ENCODE measurements around the gene CLSTN1. TPM values are rescaled to one million over a fixed set of nuclear protein-coding genes. Genes with fewer than 3 reads are reported as not detected.

CLSTN1 gene
- total RNA-seq, 1 experiment from 2014 or later, result 100 TPM

DNA sequence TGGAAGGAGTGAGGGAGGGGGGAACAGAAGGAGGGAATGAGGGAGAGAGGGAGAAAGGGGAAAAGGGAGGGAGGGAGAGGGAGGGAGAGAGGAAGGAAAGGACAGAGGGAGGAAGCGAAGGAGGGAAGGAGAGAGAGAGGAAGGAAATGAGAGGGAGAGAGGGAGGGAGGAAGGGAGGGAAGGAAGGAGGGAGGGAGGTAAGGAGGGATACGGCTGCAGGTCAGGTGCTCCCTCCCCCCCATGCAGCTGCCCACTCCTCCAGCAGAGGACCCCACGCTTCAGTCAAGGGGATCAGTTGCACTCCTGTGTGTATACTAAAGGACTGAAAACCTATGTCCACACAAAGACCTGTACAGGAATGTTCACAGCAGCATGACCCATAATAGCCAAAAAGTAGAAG is 54.8 kb downstream of the CLSTN1 start:
- Histone ChIP-seq H4K8ac (replicated peaks; ENCODE audit: insufficient read length, low read depth, low read length) (no peak overlapping the region), H2BK15ac (ENCODE audit: low read depth, low read length) (no peak overlapping the region), H3K4me2 (ENCODE audit: insufficient read depth, insufficient read length, low read length) (no peak overlapping the region), H2AFZ (ENCODE audit: low read length) (no peak overlapping the region), H3K18ac (ENCODE audit: insufficient read length, low read depth, low read length) (no peak overlapping the region), H3K23ac (ENCODE audit: insufficient read length, low read depth, low read length) (no peak overlapping the region), H3T11ph (ENCODE audit: low read length) (no peak overlapping the region), H2BK120ac (ENCODE audit: low read depth, low read length, poor library complexity, severe bottlenecking) (no peak overlapping the region), H3K27ac (ENCODE audit: insufficient read length, low read depth, low read length) (no peak overlapping the region), H3K9me3 (ENCODE audit: control insufficient read depth, low read depth, low read length) (no peaks in the 10 kb centered on the region), H2AK5ac (ENCODE audit: insufficient read length, low read length) (no peak overlapping the region), H4K5ac (ENCODE audit: insufficient read length, low read depth, low read length) (no peak overlapping the region), H3K4me1 (ENCODE audit: insufficient read depth, low read length) (peaks cover 5% of the 10 kb centered on the region; the same call in 1 of the 2 replicates), H3K23me2 (ENCODE audit: insufficient read length, low read depth, low read length, poor library complexity, severe bottlenecking) (no peaks in the 10 kb centered on the region), H2BK20ac (ENCODE audit: low read depth, low read length, poor library complexity, severe bottlenecking) (no peak overlapping the region), H3K14ac (ENCODE audit: insufficient read depth, low read length) (no peak overlapping the region), H2BK12ac (ENCODE audit: insufficient read length, low read depth, low read length) (no peak overlapping the region), H3K56ac (ENCODE audit: insufficient read length, low read depth, low read length) (no peak overlapping the region), H3K9ac (ENCODE audit: extremely low read depth, insufficient read length, low read length) (no peak overlapping the region), H4K91ac (ENCODE audit: insufficient read length, low read depth, low read length) (no peak overlapping the region), H3K4ac (ENCODE audit: low read depth, low read length) (no peak overlapping the region), H4K20me1 (ENCODE audit: control insufficient read depth, insufficient read depth, insufficient read length) (no peaks in the 10 kb centered on the region), H2BK5ac (ENCODE audit: insufficient read length, low read length) (no peak overlapping the region), H3K79me2 (ENCODE audit: insufficient read depth, low read length) (no peaks in the 10 kb centered on the region; the same call in 1 of the 2 replicates), H3K79me1 (ENCODE audit: insufficient read depth, low read depth, low read length, poor library complexity, severe bottlenecking) (no peaks in the 10 kb centered on the region), H3K27me3 (ENCODE audit: insufficient read depth, low read length) (no peaks in the 10 kb centered on the region)
- H3K9me3 Mint-ChIP-seq, result no peaks in the 10 kb centered on the region
- peaks cover 13 to 27% (median 24%) of the 10 kb centered on the region in 3 experiments; a peak in 6 of 7 replicates for H3K36me3 Mint-ChIP-seq (ENCODE audit: insufficient read depth in 1 of 3, low read depth in 3 of 3)
- DNase-seq, result no peak
- peak overlapping the region in 1 of 3 experiments; percentile 81; a peak in 2 of 7 replicates for H3K27ac Mint-ChIP-seq
- no CpG with 5 or more reads among the region's 3 CpGs for WGBS (ENCODE audit: extremely low coverage, insufficient read length, low lambda C conversion rate)
- H3K4me1 Mint-ChIP-seq, result peaks cover 11 to 25% of the 10 kb centered on the region in 2 experiments
- TF ChIP-seq, protein P1, sequence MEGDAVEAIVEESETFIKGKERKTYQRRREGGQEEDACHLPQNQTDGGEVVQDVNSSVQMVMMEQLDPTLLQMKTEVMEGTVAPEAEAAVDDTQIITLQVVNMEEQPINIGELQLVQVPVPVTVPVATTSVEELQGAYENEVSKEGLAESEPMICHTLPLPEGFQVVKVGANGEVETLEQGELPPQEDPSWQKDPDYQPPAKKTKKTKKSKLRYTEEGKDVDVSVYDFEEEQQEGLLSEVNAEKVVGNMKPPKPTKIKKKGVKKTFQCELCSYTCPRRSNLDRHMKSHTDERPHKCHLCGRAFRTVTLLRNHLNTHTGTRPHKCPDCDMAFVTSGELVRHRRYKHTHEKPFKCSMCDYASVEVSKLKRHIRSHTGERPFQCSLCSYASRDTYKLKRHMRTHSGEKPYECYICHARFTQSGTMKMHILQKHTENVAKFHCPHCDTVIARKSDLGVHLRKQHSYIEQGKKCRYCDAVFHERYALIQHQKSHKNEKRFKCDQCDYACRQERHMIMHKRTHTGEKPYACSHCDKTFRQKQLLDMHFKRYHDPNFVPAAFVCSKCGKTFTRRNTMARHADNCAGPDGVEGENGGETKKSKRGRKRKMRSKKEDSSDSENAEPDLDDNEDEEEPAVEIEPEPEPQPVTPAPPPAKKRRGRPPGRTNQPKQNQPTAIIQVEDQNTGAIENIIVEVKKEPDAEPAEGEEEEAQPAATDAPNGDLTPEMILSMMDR (conservative IDR thresholded peaks at IDR 0.05), result no peak
- H3K4me3 Mint-ChIP-seq, result no peak overlapping the region
- no peaks in the 10 kb centered on the region for H3K27me3 Mint-ChIP-seq (ENCODE audit: low read depth)
